SJSA1 (cell line): ENCODE measurements around the gene AGBL4. TPM values are rescaled to one million over a fixed set of nuclear protein-coding genes. Genes with fewer than 3 reads are reported as not detected.

ENCODE experiments used
- DNase-seq, 2 experiments: peaks; one replicate each; pipeline ENCODE4 v3.0.0-alpha.2; 2015 to 2020; ENCODE audit warnings: low spot score in 2 of 2, low read depth in 1 of 2
- H3K27ac ChIP-seq: fragments of 250-450 bp; sonication (Bioruptor Pico); 2 replicates; pipeline ENCODE4 v1.5.1; 2020; ENCODE audit warnings: mild to moderate bottlenecking, moderate library complexity
- H3K27me3 ChIP-seq: fragments of 250-450 bp; sonication (Bioruptor Pico); replicated peaks from 2 replicates; pipeline ENCODE4 v1.5.1; 2020; ENCODE audit warnings: mild to moderate bottlenecking, moderate library complexity
- H3K36me3 ChIP-seq: fragments of 250-450 bp; sonication (Bioruptor Pico); 2 replicates; pipeline ENCODE4 v1.5.1; 2020; ENCODE audit warnings: mild to moderate bottlenecking
- H3K4me1 ChIP-seq: fragments of 250-450 bp; sonication (Bioruptor Pico); replicated peaks from 2 replicates; pipeline ENCODE4 v1.6.1; 2021; ENCODE audit warnings: mild to moderate bottlenecking
- H3K4me3 ChIP-seq: fragments of 250-450 bp; sonication (Bioruptor Pico); 2 replicates; pipeline ENCODE4 v1.5.1; 2020; ENCODE audit warnings: mild to moderate bottlenecking
- H3K9me3 ChIP-seq: fragments of 250-450 bp; sonication (Bioruptor Pico); replicated peaks from 2 replicates; pipeline ENCODE4 v1.5.1; 2020; ENCODE audit warnings: mild to moderate bottlenecking
- total RNA-seq: library from RNA; depleted of rRNA; stranded (reverse); fragments of >200 nt; shearing (Covaris generic); gene quantifications from 2 replicates; pipeline ENCODE4 v1.2.3, GENCODE V29; 2014

AGBL4 gene
- total RNA-seq, 1 experiment from 2014 or later: not detected

- Histone ChIP-seq H3K4me1 (no peaks in the 10 kb centered on the region), H3K36me3 (no peaks in the 10 kb centered on the region), H3K4me3 (no peak overlapping the region), H3K9me3 (no peaks in the 10 kb centered on the region), H3K27me3 (no peaks in the 10 kb centered on the region), H3K27ac (no peak overlapping the region)
- no peak for DNase-seq
Observed at GRCh38 chr1:48720929-48721328, 1302.8 kb downstream of the AGBL4 start.

DNA sequence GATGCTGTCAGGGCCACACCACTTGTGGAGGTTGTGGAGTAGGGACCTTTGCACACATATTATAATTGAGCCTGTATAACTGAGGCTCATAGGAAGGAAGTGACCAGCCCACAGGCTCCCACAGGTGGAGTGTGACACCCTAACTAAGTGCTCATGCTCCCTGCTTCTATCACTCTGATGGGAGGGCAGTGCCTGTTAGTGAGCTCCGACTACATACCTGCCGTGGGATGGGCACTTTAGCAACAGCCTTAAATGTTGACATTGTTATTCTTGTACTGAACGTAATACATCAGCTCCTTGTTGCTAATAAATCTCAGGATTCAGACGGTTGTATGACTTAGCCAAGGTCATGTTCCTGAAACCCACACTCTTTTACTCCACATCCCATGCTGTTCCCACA, 1305.0 kb downstream of the AGBL4 start:
- Histone ChIP-seq H3K4me1 (no peaks in the 10 kb centered on the region), H3K4me3 (no peak overlapping the region), H3K36me3 (no peaks in the 10 kb centered on the region), H3K27me3 (no peaks in the 10 kb centered on the region), H3K27ac (no peak overlapping the region), H3K9me3 (no peaks in the 10 kb centered on the region)
- DNase-seq: no peak

GRCh38 chr1:48718116-48718630, 1305.6 kb downstream of the AGBL4 start:
- DNase-seq: no peak
- H3K36me3 ChIP-seq: no peaks in the 10 kb centered on the region
- no peak overlapping the region for H3K4me3 ChIP-seq
- H3K4me1 ChIP-seq: no peaks in the 10 kb centered on the region
- no peaks in the 10 kb centered on the region for H3K9me3 ChIP-seq
- H3K27ac ChIP-seq: no peak overlapping the region
- no peaks in the 10 kb centered on the region for H3K27me3 ChIP-seq

- DNase-seq: no peak
- Histone ChIP-seq H3K9me3 (no peaks in the 10 kb centered on the region), H3K36me3 (no peaks in the 10 kb centered on the region), H3K4me3 (no peak overlapping the region), H3K27ac (no peak overlapping the region), H3K27me3 (no peaks in the 10 kb centered on the region), H3K4me1 (no peaks in the 10 kb centered on the region)
Observed at GRCh38 chr1:48717082-48717481, 1306.7 kb downstream of the AGBL4 start.

DNA sequence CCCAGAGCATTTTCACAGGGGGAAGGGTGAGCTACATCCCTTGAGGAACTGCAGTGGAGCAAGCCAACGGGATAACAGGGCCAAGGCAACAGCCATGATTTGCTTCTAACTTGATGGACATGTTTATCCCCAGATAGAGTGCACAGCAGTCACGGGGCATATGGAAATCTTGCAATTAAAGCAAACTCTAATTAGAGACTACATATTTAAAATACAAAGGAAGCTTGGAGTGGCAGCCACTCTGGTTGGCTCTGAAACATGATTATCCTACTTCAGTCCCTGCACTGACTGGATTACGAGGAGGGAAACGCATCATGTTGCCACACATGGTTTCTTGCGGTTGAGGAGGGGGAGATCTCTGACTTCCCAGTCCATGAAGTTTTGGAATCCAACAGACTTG, 1307.8 kb downstream of the AGBL4 start:
- Histone ChIP-seq H3K27me3 (no peaks in the 10 kb centered on the region), H3K4me3 (no peak overlapping the region), H3K27ac (no peak overlapping the region), H3K36me3 (no peaks in the 10 kb centered on the region), H3K9me3 (no peaks in the 10 kb centered on the region), H3K4me1 (no peaks in the 10 kb centered on the region)
- DNase-seq: no peak

DNA sequence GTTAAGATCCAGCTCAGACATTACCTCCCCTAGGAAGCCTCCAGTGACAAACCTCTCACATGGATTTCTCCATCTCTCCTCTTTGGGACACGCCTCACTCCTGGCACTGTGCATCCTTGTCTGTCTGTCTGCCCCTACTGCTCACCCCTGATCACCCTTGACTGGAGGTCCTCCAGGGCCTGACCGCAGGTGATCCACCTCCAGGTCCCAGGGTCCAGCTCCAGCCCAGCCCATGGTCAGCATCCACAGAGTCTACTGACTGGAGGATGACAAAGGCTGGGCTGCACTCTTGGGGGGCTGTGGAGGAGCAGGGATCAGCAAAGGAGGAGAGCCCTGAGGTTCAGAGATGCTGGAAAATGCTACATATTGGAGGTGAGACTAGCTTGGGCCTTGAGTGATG, 1312.8 kb downstream of the AGBL4 start:
- Histone ChIP-seq H3K27ac (no peak overlapping the region), H3K4me3 (no peak overlapping the region), H3K36me3 (no peaks in the 10 kb centered on the region), H3K4me1 (no peaks in the 10 kb centered on the region), H3K9me3 (no peaks in the 10 kb centered on the region), H3K27me3 (no peaks in the 10 kb centered on the region)
- no peak for DNase-seq

DNA sequence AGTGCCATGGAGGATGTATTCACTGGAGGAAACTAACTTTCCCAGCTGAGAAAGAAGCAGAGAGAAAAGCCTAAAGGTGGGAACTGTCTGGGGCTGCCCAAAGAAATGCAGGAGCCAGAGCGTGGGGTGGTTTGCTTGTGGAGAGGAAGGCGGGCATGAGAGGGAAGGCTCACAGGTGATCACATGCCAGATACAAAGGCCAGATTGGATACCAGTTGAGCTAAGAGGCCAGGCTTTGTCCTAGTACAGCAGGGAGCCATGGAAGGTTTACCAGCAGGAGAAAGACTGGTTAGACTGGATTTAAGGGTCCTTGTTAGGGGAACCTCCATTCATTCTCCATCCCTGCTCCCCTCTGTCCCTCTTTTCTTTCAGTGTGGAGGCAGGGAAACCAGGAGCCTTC, 1313.4 kb downstream of the AGBL4 start:
- no peaks in the 10 kb centered on the region for H3K9me3 ChIP-seq
- no peak overlapping the region for H3K27ac ChIP-seq
- H3K4me1 ChIP-seq: no peaks in the 10 kb centered on the region
- DNase-seq: no peak
- H3K36me3 ChIP-seq: no peaks in the 10 kb centered on the region
- no peak overlapping the region for H3K4me3 ChIP-seq
- H3K27me3 ChIP-seq: no peaks in the 10 kb centered on the region

DNA sequence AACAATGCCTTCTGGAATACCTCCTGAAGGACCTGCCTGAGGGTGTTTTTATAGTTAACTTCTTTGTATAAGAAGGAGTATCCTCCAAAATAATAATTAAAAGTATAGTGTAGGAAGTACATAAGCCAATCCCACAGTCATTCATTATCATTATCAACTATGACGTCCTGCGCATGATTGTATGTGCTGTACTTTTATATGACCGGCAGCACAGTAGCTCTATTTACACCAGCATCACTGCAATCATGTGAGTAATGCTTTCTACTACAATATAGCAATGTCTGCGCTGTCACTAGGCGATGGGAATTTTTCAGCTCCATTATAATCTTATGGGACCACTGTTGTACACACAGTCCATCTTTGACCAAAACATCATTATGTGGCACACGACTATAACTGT, 1319.0 kb downstream of the AGBL4 start:
- Histone ChIP-seq H3K27me3 (no peaks in the 10 kb centered on the region), H3K27ac (no peak overlapping the region), H3K9me3 (no peaks in the 10 kb centered on the region)

GRCh38 chr1:48701445-48701844, 1322.3 kb downstream of the AGBL4 start:
- Histone ChIP-seq H3K36me3 (no peaks in the 10 kb centered on the region), H3K4me3 (no peak overlapping the region), H3K27ac (no peak overlapping the region), H3K9me3 (no peaks in the 10 kb centered on the region), H3K27me3 (no peaks in the 10 kb centered on the region), H3K4me1 (no peaks in the 10 kb centered on the region)
- DNase-seq: no peak

More for the DNA sequence above, 1319.0 kb downstream of the AGBL4 start:
- no peak overlapping the region for H3K4me3 ChIP-seq
- DNase-seq: no peak
- no peaks in the 10 kb centered on the region for H3K36me3 ChIP-seq
- no peaks in the 10 kb centered on the region for H3K4me1 ChIP-seq

DNA sequence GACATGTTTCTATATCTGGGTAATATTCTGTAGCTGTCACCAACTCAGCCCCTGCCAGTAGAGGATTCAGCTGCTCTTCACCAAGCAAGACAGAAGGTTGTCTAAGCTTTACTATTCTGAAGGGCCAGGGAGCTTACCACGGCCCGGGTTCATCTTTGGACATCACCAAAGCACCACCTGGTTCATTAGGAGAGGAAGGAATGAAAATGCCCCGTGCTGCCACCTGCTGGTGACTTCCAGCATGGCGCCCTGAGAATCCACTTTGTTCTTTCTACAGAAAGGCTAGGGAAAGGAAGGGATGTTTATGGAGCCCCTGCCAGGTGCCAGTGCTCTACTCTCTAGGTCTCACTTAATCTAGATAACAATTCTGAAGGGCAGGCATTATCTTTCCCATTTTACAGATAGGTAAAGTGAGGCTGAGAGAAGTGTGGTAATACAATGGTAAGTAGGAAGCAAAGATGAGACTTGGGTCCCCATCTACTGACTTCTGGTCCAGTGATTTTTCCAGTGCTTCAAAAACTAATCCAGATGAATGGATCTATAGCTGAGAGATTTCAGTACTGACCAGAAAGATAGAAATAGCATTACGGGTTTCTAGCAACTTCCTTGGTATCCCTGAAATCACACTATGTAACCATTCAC, 1326.6 kb downstream of the AGBL4 start:
- Histone ChIP-seq H3K27me3 (no peaks in the 10 kb centered on the region), H3K27ac (no peak overlapping the region), H3K36me3 (no peaks in the 10 kb centered on the region), H3K4me1 (no peaks in the 10 kb centered on the region), H3K9me3 (no peaks in the 10 kb centered on the region), H3K4me3 (no peak overlapping the region)
- peak in 1 of 2 experiments; percentile 37 for DNase-seq

DNA sequence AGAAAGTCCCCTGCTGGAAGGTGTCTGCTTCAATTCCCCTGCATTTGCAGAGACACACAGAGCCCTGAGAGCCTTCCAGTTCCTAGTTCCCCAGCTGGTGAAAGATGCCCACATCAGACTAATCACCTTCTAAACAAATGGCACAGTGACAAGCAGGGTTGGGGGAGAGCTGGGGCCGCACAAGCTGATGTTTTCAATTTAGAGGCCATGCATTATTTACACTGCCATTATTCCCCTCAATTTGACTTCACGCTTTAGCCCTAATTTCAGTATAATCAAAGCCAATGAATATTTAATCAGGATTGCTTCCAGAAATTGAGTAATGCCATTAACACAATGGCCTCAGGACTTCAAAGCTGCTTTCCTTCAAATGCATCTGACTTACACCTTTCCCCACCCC, 1328.6 kb downstream of the AGBL4 start:
- Histone ChIP-seq H3K27ac (no peak overlapping the region), H3K27me3 (0 out of 2 replicates have a peak, but pooled peaks cover 3% of the 10 kb centered on the region), H3K36me3 (no peaks in the 10 kb centered on the region), H3K9me3 (no peaks in the 10 kb centered on the region), H3K4me1 (no peaks in the 10 kb centered on the region), H3K4me3 (no peak overlapping the region)
- no peak for DNase-seq

DNA sequence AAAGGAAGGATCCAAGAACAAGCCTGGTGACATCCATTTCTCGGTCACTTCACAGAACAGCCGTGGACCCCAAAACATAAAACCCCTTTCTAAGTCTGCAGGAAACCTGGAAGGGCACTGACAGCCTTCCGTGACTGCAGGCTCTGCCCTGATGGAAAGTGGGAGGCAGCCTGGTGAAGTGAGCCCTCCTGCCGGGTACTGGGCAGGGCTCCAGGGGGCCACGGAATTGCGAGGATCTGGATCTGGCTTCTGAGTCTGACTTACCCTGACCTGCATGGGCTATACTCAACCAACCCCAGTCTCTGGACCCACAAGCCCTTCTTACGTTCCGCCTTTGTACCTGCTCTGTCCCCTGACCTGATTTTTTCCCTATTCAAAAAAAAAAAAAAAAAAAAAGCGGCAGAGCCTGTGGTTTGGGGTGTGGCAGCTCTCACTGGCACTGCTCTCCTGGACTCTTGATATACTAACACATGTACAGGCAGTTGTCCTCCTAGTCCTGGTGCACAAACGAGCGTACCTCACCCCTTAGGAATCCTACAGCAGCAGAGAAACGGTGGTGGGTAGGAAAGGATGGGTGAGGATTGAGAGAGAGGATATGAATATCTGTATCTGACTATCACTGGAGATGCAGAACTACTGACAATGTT, 1330.0 kb downstream of the AGBL4 start:
- no peak for DNase-seq

DNA sequence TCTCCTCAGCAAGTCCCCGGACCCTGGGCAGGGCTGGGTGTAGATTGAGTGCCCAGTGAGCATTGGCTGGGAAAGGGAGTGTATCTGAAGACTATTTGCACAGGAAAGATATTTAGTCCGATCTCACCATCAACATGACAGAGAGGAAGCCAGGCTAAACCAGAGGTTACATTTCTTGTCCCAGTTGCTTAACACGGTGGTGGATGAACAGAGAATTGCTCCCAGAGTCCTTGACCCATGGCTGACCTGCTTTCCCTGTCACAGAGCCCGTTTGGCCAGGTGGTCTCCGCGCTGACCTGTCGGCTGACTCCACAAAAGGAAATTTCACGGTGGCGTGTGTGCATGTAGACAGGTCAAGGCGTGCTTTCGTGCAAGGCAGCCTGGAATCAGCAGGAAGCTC, 1330.6 kb downstream of the AGBL4 start:
- Histone ChIP-seq H3K9me3 (no peaks in the 10 kb centered on the region), H3K27ac (no peak overlapping the region), H3K36me3 (no peaks in the 10 kb centered on the region), H3K4me1 (no peaks in the 10 kb centered on the region), H3K4me3 (no peak overlapping the region), H3K27me3 (0 out of 2 replicates have a peak, but pooled peaks cover 3% of the 10 kb centered on the region)
- no peak for DNase-seq

More for the DNA sequence above, 1330.0 kb downstream of the AGBL4 start:
- H3K4me3 ChIP-seq: no peak overlapping the region
- H3K4me1 ChIP-seq: no peaks in the 10 kb centered on the region
- no peaks in the 10 kb centered on the region for H3K9me3 ChIP-seq
- 0 out of 2 replicates have a peak, but pooled peaks cover 3% of the 10 kb centered on the region for H3K27me3 ChIP-seq
- no peaks in the 10 kb centered on the region for H3K36me3 ChIP-seq
- H3K27ac ChIP-seq: no peak overlapping the region

- no peak for DNase-seq
Observed at GRCh38 chr1:48692235-48692634, 1331.5 kb downstream of the AGBL4 start.

More at GRCh38 chr1:48692235-48692634, 1331.5 kb downstream of the AGBL4 start:
- Histone ChIP-seq H3K4me3 (no peak overlapping the region), H3K4me1 (no peaks in the 10 kb centered on the region), H3K36me3 (no peaks in the 10 kb centered on the region), H3K27ac (no peak overlapping the region), H3K9me3 (no peaks in the 10 kb centered on the region), H3K27me3 (0 out of 2 replicates have a peak, but pooled peaks cover 3% of the 10 kb centered on the region)
